HT-29 (cell line): ENCODE results near the gene PSMD8. TPM values are rescaled to one million over a fixed set of nuclear protein-coding genes. Genes with fewer than 3 reads are reported as not detected.

Source experiments
- total RNA-seq: library from RNA; depleted of rRNA; stranded (reverse); fragments of >200 nt; shearing (Covaris generic); gene quantifications from 2 replicates; pipeline ENCODE4 v1.2.3, GENCODE V29; 2014; rRNA removed

Gene PSMD8
- total RNA-seq, 1 experiment from 2014 or later: 640 TPM

Other genes with a start within 250 kb of the PSMD8 start
- 0.89 and 1.3 TPM in 2 replicates for gene DPF1, start 150.3 kb upstream of the PSMD8 start, total RNA-seq
- not detected in 2 replicates for gene PPP1R14A, start 118.2 kb upstream of the PSMD8 start, total RNA-seq
- gene SPINT2, start 110.0 kb upstream of the PSMD8 start, total RNA-seq: 2,475 and 2,514 TPM in 2 replicates
- 1,318 and 1,477 TPM in 2 replicates for gene C19orf33, start 70.3 kb upstream of the PSMD8 start, total RNA-seq
- gene YIF1B, start 58.6 kb upstream of the PSMD8 start, total RNA-seq: 137 and 149 TPM in 2 replicates
- gene KCNK6, start 54.7 kb upstream of the PSMD8 start, total RNA-seq: 10.3 and 13.9 TPM in 2 replicates
- 4.0 and 10.5 TPM in 2 replicates for gene CATSPERG, start 38.7 kb upstream of the PSMD8 start, total RNA-seq
- 0.26 and 0.41 TPM in 2 replicates for gene GGN, start 13.5 kb downstream of the PSMD8 start, total RNA-seq
- gene SPRED3, start 14.1 kb downstream of the PSMD8 start, total RNA-seq: 0.13 and 3.2 TPM in 2 replicates
- 46.6 and 49.5 TPM in 2 replicates for gene FAM98C, start 28.5 kb downstream of the PSMD8 start, total RNA-seq
- gene RASGRP4, start 51.6 kb downstream of the PSMD8 start, total RNA-seq: not detected in 2 replicates
- gene RYR1, start 59.1 kb downstream of the PSMD8 start, total RNA-seq: 0.94 TPM in 1 of 2 replicates, not detected in the other
- 0.36 TPM in 1 of 2 replicates, not detected in the other for gene MAP4K1, start 243.4 kb downstream of the PSMD8 start, total RNA-seq
- gene EIF3K, start 244.6 kb downstream of the PSMD8 start, total RNA-seq: 724 and 815 TPM in 2 replicates